H1 (cell line): ENCODE measurements around the gene EIPR1. TPM values are rescaled to one million over a fixed set of nuclear protein-coding genes. Genes with fewer than 3 reads are reported as not detected.

Experiments
- CTCF ChIA-PET: fragments of 300-600 bp; sonication (Branson Sonifier 250); formaldehyde crosslinking; loops from one replicate; lab custom pipeline; 2021; ENCODE audit not compliant: partially characterized antibody; lab: Charles Lee
- POLR2A ChIA-PET: fragments of 300-600 bp; sonication (Branson Sonifier 250); formaldehyde crosslinking; loops from one replicate; lab custom pipeline; 2021; ENCODE audit warnings: inconsistent platforms; ENCODE audit not compliant: partially characterized antibody; lab: Charles Lee
- DNase-seq, 2 experiments: peaks; one replicate each; pipeline versions ENCODE4 v3.0.0 to v3.0.0-alpha.2; 2010 to 2022; ENCODE audit warnings: low spot score in 2 of 2, low read depth in 1 of 2, mixed read lengths in 1 of 2
- FAIRE-seq: peaks from 2 replicates; lab custom pipeline; 2011; peaks lifted over from hg19 to GRCh38; lab: Jason Lieb, UNC
- H2AFZ ChIP-seq: 2 replicates; pipeline ENCODE4 v1.8.1; 2012; ENCODE audit warnings: low read length, inconsistent platforms
- H2AK5ac ChIP-seq: 2 replicates; pipeline ENCODE4 v1.6.1; 2013; ENCODE audit warnings: low read depth, low read length
- H2BK120ac ChIP-seq: replicated peaks from 2 replicates; pipeline ENCODE3; 2013; ENCODE audit warnings: low read depth, low read length, inconsistent platforms
- H2BK12ac ChIP-seq: 2 replicates; pipeline ENCODE4 v1.6.1; 2013; ENCODE audit warnings: low read depth, low read length
- H2BK15ac ChIP-seq: 2 replicates; pipeline ENCODE4 v1.6.1; 2013; ENCODE audit warnings: low read length
- H2BK20ac ChIP-seq: 2 replicates; pipeline ENCODE4 v1.6.1; 2013; ENCODE audit warnings: low read length
- H2BK5ac ChIP-seq: 2 replicates; pipeline ENCODE4 v1.6.1; 2013; ENCODE audit warnings: low read depth, low read length
- H3K14ac ChIP-seq: 2 replicates; pipeline ENCODE4 v1.6.1; 2013; ENCODE audit warnings: inconsistent platforms; ENCODE audit not compliant: insufficient read length
- H3K18ac ChIP-seq: 2 replicates; pipeline ENCODE4 v1.6.1; 2013; ENCODE audit warnings: low read length; ENCODE audit errors: extremely low read depth
- H3K23ac ChIP-seq: 2 replicates; pipeline ENCODE4 v1.6.1; 2013; ENCODE audit warnings: inconsistent platforms; ENCODE audit not compliant: insufficient read length
- H3K23me2 ChIP-seq: 2 replicates; pipeline ENCODE4 v1.6.1; 2013; ENCODE audit warnings: low read depth, low read length
- H3K27ac ChIP-seq: 2 replicates; pipeline ENCODE4 v1.6.1; 2011; ENCODE audit warnings: low read depth, low read length, inconsistent platforms
- H3K27me3 ChIP-seq, 4 experiments: replicated peaks in 1 of 4; 1 replicate in 1 of 4; 2 replicates in 3 of 4; pipeline versions ENCODE4 v1.6.1 to v1.8.1; 2011 to 2013; ENCODE audit warnings: low read length in 3 of 4, mild to moderate bottlenecking in 3 of 4, inconsistent platforms in 2 of 4, mixed read lengths in 2 of 4, moderate library complexity in 1 of 4; ENCODE audit not compliant: control insufficient read depth in 3 of 4, insufficient read depth in 3 of 4; ENCODE audit errors: extremely low read depth in 1 of 4
- H3K36me3 ChIP-seq, 4 experiments: 2 replicates each; pipeline versions ENCODE4 v1.6.1 to v1.8.1; 2011 to 2013; ENCODE audit warnings: mild to moderate bottlenecking in 4 of 4, low read length in 3 of 4, moderate library complexity in 2 of 4, control low read depth in 1 of 4, inconsistent platforms in 1 of 4; ENCODE audit not compliant: insufficient read depth in 4 of 4, control insufficient read depth in 2 of 4
- H3K4ac ChIP-seq: replicated peaks from 2 replicates; pipeline ENCODE3; 2013; ENCODE audit warnings: low read length, low read depth, mixed read lengths, inconsistent platforms; ENCODE audit not compliant: insufficient read length
- H3K4me1 ChIP-seq, 4 experiments: replicated peaks in 1 of 4; 1 replicate in 1 of 4; 2 replicates in 3 of 4; pipeline versions ENCODE4 v1.6.1 to v1.8.1; 2011 to 2013; ENCODE audit warnings: low read length in 3 of 4, inconsistent platforms in 2 of 4, mixed read lengths in 1 of 4; ENCODE audit not compliant: insufficient read depth in 4 of 4, control insufficient read depth in 3 of 4
- H3K4me2 ChIP-seq, 2 experiments: 2 replicates each; pipeline versions ENCODE4 v1.6.1 to v1.8.1; 2011 to 2013; ENCODE audit warnings: low read depth in 2 of 2, low read length in 2 of 2, control low read depth in 1 of 2, inconsistent platforms in 1 of 2, mild to moderate bottlenecking in 1 of 2; ENCODE audit not compliant: insufficient read depth in 1 of 2
- H3K4me3 ChIP-seq, 4 experiments: fragments of 200-600, 300-600 bp in 1 of 4; sonication (generic), shearing (Covaris generic), sonication (Bioruptor Twin) in 1 of 4; 2 replicates each; pipeline versions ENCODE4 v1.5.1 to v1.8.1; 2011 to 2016; ENCODE audit warnings: low read length in 4 of 4, low read depth in 3 of 4, control low read depth in 2 of 4, inconsistent platforms in 2 of 4, mild to moderate bottlenecking in 2 of 4, mixed read lengths in 1 of 4, moderate library complexity in 1 of 4; ENCODE audit not compliant: insufficient read depth in 2 of 4; ENCODE audit errors: extremely low read depth in 1 of 4
- H3K56ac ChIP-seq: replicated peaks from 2 replicates; pipeline ENCODE3; 2013; ENCODE audit warnings: low read depth, mild to moderate bottlenecking, mixed read lengths, low read length, inconsistent platforms; ENCODE audit not compliant: insufficient read length
- H3K79me1 ChIP-seq: 2 replicates; pipeline ENCODE4 v1.6.1; 2013; ENCODE audit warnings: low read depth, low read length, control low read depth
- H3K79me2 ChIP-seq, 2 experiments: 2 replicates each; pipeline versions ENCODE4 v1.6.1 to v1.8.1; 2012 to 2013; ENCODE audit warnings: low read length in 2 of 2, mild to moderate bottlenecking in 2 of 2, inconsistent platforms in 1 of 2; ENCODE audit not compliant: insufficient read depth in 2 of 2, control insufficient read depth in 1 of 2
- H3K9ac ChIP-seq, 4 experiments: replicated peaks in 1 of 4; 1 replicate in 1 of 4; 2 replicates in 3 of 4; pipeline versions ENCODE4 v1.6.1 to v1.8.1; 2011 to 2013; ENCODE audit warnings: low read depth in 3 of 4, low read length in 3 of 4, control low read depth in 2 of 4, mild to moderate bottlenecking in 2 of 4, moderate library complexity in 2 of 4, inconsistent platforms in 1 of 4; ENCODE audit errors: extremely low read depth in 1 of 4
- H3K9me3 ChIP-seq, 2 experiments: 2 replicates each; pipeline versions ENCODE4 v1.6.1 to v1.8.1; 2012 to 2013; ENCODE audit warnings: mild to moderate bottlenecking in 2 of 2, moderate library complexity in 2 of 2, control low read depth in 1 of 2, inconsistent platforms in 1 of 2, low read depth in 1 of 2, low read length in 1 of 2, mixed read lengths in 1 of 2; ENCODE audit not compliant: insufficient read depth in 2 of 2
- H4K20me1 ChIP-seq, 2 experiments: replicated peaks in 1 of 2; 2 replicates each; pipeline versions ENCODE3 to v1.8.1; 2011 to 2013; ENCODE audit warnings: inconsistent platforms in 2 of 2, low read length in 2 of 2, mild to moderate bottlenecking in 1 of 2; ENCODE audit not compliant: insufficient read depth in 2 of 2, control insufficient read depth in 1 of 2
- H4K5ac ChIP-seq: 2 replicates; pipeline ENCODE4 v1.6.1; 2013; ENCODE audit warnings: low read length, low read depth, mixed read lengths, inconsistent platforms; ENCODE audit not compliant: insufficient read length
- H4K8ac ChIP-seq: 2 replicates; pipeline ENCODE4 v1.8.0; 2013; ENCODE audit warnings: mild to moderate bottlenecking, moderate library complexity, low read length, inconsistent platforms; ENCODE audit not compliant: insufficient read depth; ENCODE audit errors: extremely low read depth
- H4K91ac ChIP-seq: replicated peaks from 2 replicates; pipeline ENCODE3; 2013; ENCODE audit warnings: low read length, mixed read lengths, inconsistent platforms; ENCODE audit not compliant: insufficient read length
- BACH1 ChIP-seq: IDR thresholded peaks from 2 replicates; pipeline ENCODE4 v1.6.1; 2012; ENCODE audit warnings: low read length, improper control_type of control experiment
- CBX5 ChIP-seq: fragments of 300-800, 300-1000 bp; sonication (generic); IDR thresholded peaks from 2 replicates; pipeline ENCODE4 v1.7.1; 2016; ENCODE audit warnings: antibody characterized with exemption, low read length, low read depth
- CTBP2 ChIP-seq: IDR thresholded peaks from 2 replicates; pipeline ENCODE4 v1.7.0; 2011; ENCODE audit warnings: borderline replicate concordance, mild to moderate bottlenecking, moderate library complexity, mixed read lengths, low read length; ENCODE audit not compliant: insufficient read depth, insufficient read length
- EP300 ChIP-seq, 2 experiments: IDR thresholded peaks; 1 replicate in 1 of 2; 2 replicates in 1 of 2; pipeline ENCODE4 v1.6.1; 2011 to 2012; ENCODE audit warnings: low read depth in 2 of 2, low read length in 2 of 2, mild to moderate bottlenecking in 2 of 2, borderline replicate concordance in 1 of 2, inconsistent platforms in 1 of 2, moderate library complexity in 1 of 2
- MAX ChIP-seq: IDR thresholded peaks from 2 replicates; pipeline ENCODE4 v1.6.1; 2012; ENCODE audit warnings: inconsistent platforms
- NRF1 ChIP-seq: IDR thresholded peaks from 2 replicates; pipeline ENCODE4 v1.6.1; 2011; ENCODE audit warnings: mild to moderate bottlenecking, low read depth, low read length, improper control_type of control experiment
- SP2 ChIP-seq: IDR thresholded peaks from 2 replicates; pipeline ENCODE4 v1.6.1; 2012; ENCODE audit warnings: mild to moderate bottlenecking, low read length, inconsistent platforms
- SRF ChIP-seq: IDR thresholded peaks from 2 replicates; pipeline ENCODE4 v1.6.1; 2011; ENCODE audit warnings: mild to moderate bottlenecking, low read depth, low read length, moderate library complexity
- WGBS, 2 experiments: shearing (Covaris generic) in 1 of 2; methylation state at CpG; one replicate each; pipeline versions ENCODE4 v1.1.6 to v1.1.7; 2013 to 2015; ENCODE audit warnings: low lambda C conversion rate in 2 of 2, mixed read lengths in 2 of 2, inconsistent platforms in 1 of 2, low coverage in 1 of 2, missing lambda C conversion rate in 1 of 2; ENCODE audit not compliant: insufficient replicate concordance in 2 of 2, insufficient coverage in 1 of 2, insufficient read length in 1 of 2; ENCODE audit errors: extremely low coverage in 1 of 2, missing lambda C conversion rate in 1 of 2; 5-methylcytosine and 5-hydroxymethylcytosine counted together
- polyA plus RNA-seq, 7 experiments: library from polyadenylated mRNA; depleted of rRNA in 3 of 7; stranded (reverse) in 5 of 7; unstranded in 2 of 7; fragments of >200 nt in 5 of 7; fragments of 200-250 nt in 2 of 7; gene quantifications; 1 replicate in 5 of 7; 2 replicates in 1 of 7; 4 replicates in 1 of 7; pipeline versions ENCODE4 v1.2.1 to v1.2.3, GENCODE V29; 2011 to 2013; ENCODE audit warnings: missing spikeins in 2 of 7, mixed read lengths in 2 of 7
- total RNA-seq: library from RNA; stranded (reverse); fragmentation: NEBNext Ultra II Directional; extraction: Animal tissue kit (Norgen Biotek cat#: 25700); gene quantifications from 2 replicates; pipeline ENCODE4 v1.2.1, GENCODE V29; 2021

The EIPR1 gene
- total and polyA plus RNA-seq, 2 of the 8 experiments (the other 6 are each of a cell fraction or from before 2014, with no cell fraction given) = 26.3 to 56.4 TPM

- no peak overlapping the region for H2BK5ac ChIP-seq
- no peaks in the 10 kb centered on the region for H3K27me3 ChIP-seq
- H3K18ac ChIP-seq = no peak overlapping the region
- H3K36me3 ChIP-seq = no peaks in the 10 kb centered on the region; a peak in 1 of 8 replicates
- no peaks in the 10 kb centered on the region; a peak in 1 of 4 replicates for H3K9me3 ChIP-seq
- no peak overlapping the region for H2BK20ac ChIP-seq
- H4K5ac ChIP-seq = no peak overlapping the region
- H3K4ac ChIP-seq = no peak overlapping the region
- no peak overlapping the region for H2BK12ac ChIP-seq
- FAIRE-seq = no peak
- ChIA-PET POLR2A (no interaction called here), CTCF (no interaction called here)
- H3K27ac ChIP-seq = no peak overlapping the region
- H3K23me2 ChIP-seq = no peaks in the 10 kb centered on the region
- H3K79me1 ChIP-seq = no peaks in the 10 kb centered on the region
- no peak overlapping the region for H3K4me3 ChIP-seq
- no peak overlapping the region for H3K14ac ChIP-seq
- peaks cover 0 to 3% of the 10 kb centered on the region in 2 experiments; a peak in 1 of 4 replicates for H3K79me2 ChIP-seq
- H4K8ac ChIP-seq = no peak overlapping the region
- TF ChIP-seq SP2 (no peak), MAX (no peak), CBX5 (no peak), BACH1 (no peak), SRF (no peak), NRF1 (no peak), EP300 (IDR thresholded peaks at IDR 0.05; ENCODE audit: borderline replicate concordance in 1 of 2, low read depth in 2 of 2, low read length in 2 of 2) (no peak), CTBP2 (no peak)
- peaks cover 0 to 4% of the 10 kb centered on the region in 2 experiments for H4K20me1 ChIP-seq
- H2AFZ ChIP-seq = no peak overlapping the region
- no peak overlapping the region for H3K23ac ChIP-seq
- H3K4me1 ChIP-seq = peaks cover 0 to 7% (median 0%) of the 10 kb centered on the region in 4 experiments; a peak in 1 of 7 replicates
- no peak overlapping the region for H4K91ac ChIP-seq
- no peak for DNase-seq
- H3K56ac ChIP-seq = no peak overlapping the region
- 91% methylated on average over 10 of the region's 11 CpGs; no CpG with 5 or more reads in 1 of the 2 experiments for WGBS, 2 experiments
- no peak overlapping the region for H2AK5ac ChIP-seq
- no peak overlapping the region for H3K4me2 ChIP-seq
- no peak overlapping the region for H2BK120ac ChIP-seq
- no peak overlapping the region for H2BK15ac ChIP-seq
- no peak overlapping the region for H3K9ac ChIP-seq
These were observed 167.4 kb downstream of the EIPR1 start for GRCh38 chr2:3210257-3210656.
